Pancreas (tissue), 10 donors: ENCODE results near the gene CSNK1A1. TPM values are rescaled to one million over a fixed set of nuclear protein-coding genes. Genes with fewer than 3 reads are reported as not detected.

ENCODE experiments used
- ATAC-seq, 4 donors: fragments of 200-7000 bp; cut with Tn5 transposase; one replicate each; pipeline versions ENCODE4 v1.8.0 to v1.9.1; 2020; ENCODE audit warnings: mild to moderate bottlenecking in 4 of 4, moderate library complexity in 4 of 4
- DNase-seq, 6 donors: peaks; one replicate each; pipeline ENCODE4 v3.0.0-alpha.2; 2020
- FAIRE-seq: peaks from 2 replicates; lab custom pipeline; 2012; peaks lifted over from hg19 to GRCh38; lab: Jason Lieb, UNC
- H3K27ac ChIP-seq, 4 donors: fragments of 200-600 bp; sonication (generic); 1 replicate in 3 of 4; 2 replicates in 1 of 4; pipeline versions ENCODE4 v1.5.0 to v1.8.0; 2020
- H3K27me3 ChIP-seq, 4 donors: fragments of 200-600 bp; one replicate each; pipeline ENCODE4 v1.8.0; 2021
- H3K36me3 ChIP-seq, 3 donors: fragments of 200-600 bp; sonication (generic) in 1 of 3; one replicate each; pipeline versions ENCODE4 v1.5.0 to v1.8.0; 2020 to 2021
- H3K4me1 ChIP-seq, 3 donors: fragments of 200-600 bp; one replicate each; pipeline ENCODE4 v1.8.0; 2021
- H3K4me3 ChIP-seq, 4 donors: fragments of 200-600 bp; sonication (generic) in 2 of 4; one replicate each; pipeline versions ENCODE4 v1.5.0 to v1.8.0; 2020 to 2021
- H3K9me3 ChIP-seq, 4 donors: fragments of 200-600 bp; one replicate each; pipeline ENCODE4 v1.8.0; 2021
- CTCF ChIP-seq, 4 donors: fragments of 200-600 bp; sonication (generic) in 3 of 4; IDR thresholded peaks; one replicate each; pipeline versions ENCODE4 v1.5.0 to v1.8.0; 2021; ENCODE audit warnings: antibody characterized with exemption in 4 of 4
- WGBS, 2 donors: extraction: QIAGEN DNeasy Blood & Tissue Kit; methylation state at CpG; one replicate each; pipeline ENCODE4 v1.1.7; 2013; 5-methylcytosine and 5-hydroxymethylcytosine counted together
- intact Hi-C, 3 donors: fragments of 100-400 bp; cut with DNase I; formaldehyde crosslinking; loops; one replicate each; pipeline versions ENCODE4 v1.11.1 to v1.14.2; 2022
- polyA plus RNA-seq, 2 donors: library from polyadenylated mRNA; stranded (reverse); fragments of 200-250 nt; gene quantifications; one replicate each; pipeline ENCODE4 v1.2.3, GENCODE V29; 2013
- total RNA-seq, 6 donors: library from RNA; stranded (reverse); fragmentation: NEBNext Ultra II Directional in 4 of 6; extraction: Animal tissue kit (Norgen Biotek cat#: 25700) in 4 of 6; gene quantifications; one replicate each; pipeline versions ENCODE4 v1.2.1 to v1.2.4, GENCODE V29; 2021 to 2023
- donor health status: healthy with polysubstance abuse.
- donor health status: DM: no; HTN: no; CAD: no; lungs with moderate emphysema.
- donor health status: DM: no; HTN: no; CAD: no.
- donor health status: control.
- donor health status: control.
- donor health status: Bipolar disorder and iron deficiency.
- donor health status: DM: yes; HTN: yes; CAD: no.
- donor health status: DM: no; HTN: no; CAD: no.
- donor health status: DM: no; HTN: no; CAD: no.
- donor health status: DM: yes; HTN: yes; CAD: no.

Gene CSNK1A1
- total and polyA plus RNA-seq, 8 donors: 23.0 to 98.1 (median 74.1) TPM

GRCh38 chr5:149578896-149579295 lies 27.7 kb upstream of the CSNK1A1 start:
- no peaks in the 10 kb centered on the region for H3K9me3 ChIP-seq
- WGBS, 2 donors: 81 to 95% methylated on average over 5 of the region's 5 CpGs
- H3K36me3 ChIP-seq: no peaks in the 10 kb centered on the region
- no peak for FAIRE-seq
- no peak for TF ChIP-seq CTCF (IDR thresholded peaks at IDR 0.05)
- intact Hi-C loops: no loop called here
- H3K27ac ChIP-seq: no peak overlapping the region
- no peak for ATAC-seq
- DNase-seq: no peak
- H3K4me3 ChIP-seq: no peak overlapping the region
- H3K4me1 ChIP-seq: peaks cover 13 to 17% (median 13%) of the 10 kb centered on the region in 3 donors
- H3K27me3 ChIP-seq: no peaks in the 10 kb centered on the region

DNA sequence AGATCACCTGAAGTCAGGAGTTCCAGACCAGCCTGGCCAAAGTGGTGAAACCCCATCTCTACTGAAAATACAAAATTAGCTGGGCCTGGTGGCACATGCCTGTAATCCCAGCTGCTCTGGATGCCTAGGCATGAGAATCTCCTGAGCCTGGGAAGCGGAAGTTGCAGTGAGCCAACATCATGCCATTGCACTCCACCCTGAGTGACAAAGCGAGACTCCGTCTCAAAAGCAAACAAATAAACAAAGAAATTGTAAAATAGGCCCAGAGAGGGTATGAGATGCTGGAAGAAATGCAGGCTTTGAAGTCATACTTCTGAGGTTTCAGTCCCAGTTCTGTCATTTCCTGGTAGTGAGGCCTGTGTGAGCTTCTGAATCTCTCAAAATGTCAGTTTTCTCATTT lies 24.8 kb upstream of the CSNK1A1 start:
- Histone ChIP-seq H3K36me3 (no peaks in the 10 kb centered on the region), H3K4me1 (no peaks in the 10 kb centered on the region), H3K4me3 (no peak overlapping the region), H3K27ac (no peak overlapping the region), H3K27me3 (no peaks in the 10 kb centered on the region), H3K9me3 (no peaks in the 10 kb centered on the region)
- ATAC-seq (no peak), FAIRE-seq (no peak), DNase-seq (no peak)
- no peak for TF ChIP-seq CTCF (IDR thresholded peaks at IDR 0.05)
- WGBS, 2 donors: 84 to 90% methylated on average over 3 of the region's 3 CpGs
- intact Hi-C loops: no loop called here

- no peak for ATAC-seq
- 55 to 61% methylated on average over 3 of the region's 3 CpGs for WGBS, 2 donors
- no peak for DNase-seq
- no peak overlapping the region for H3K27ac ChIP-seq
- intact Hi-C loops: no loop called here
- TF ChIP-seq CTCF (IDR thresholded peaks at IDR 0.05): no peak
- H3K9me3 ChIP-seq: no peaks in the 10 kb centered on the region
- no peaks in the 10 kb centered on the region for H3K4me1 ChIP-seq
- no peaks in the 10 kb centered on the region for H3K36me3 ChIP-seq
- H3K4me3 ChIP-seq: no peak overlapping the region
- no peak for FAIRE-seq
- no peaks in the 10 kb centered on the region for H3K27me3 ChIP-seq
These were observed 23.9 kb upstream of the CSNK1A1 start for GRCh38 chr5:149575131-149575530.

DNA sequence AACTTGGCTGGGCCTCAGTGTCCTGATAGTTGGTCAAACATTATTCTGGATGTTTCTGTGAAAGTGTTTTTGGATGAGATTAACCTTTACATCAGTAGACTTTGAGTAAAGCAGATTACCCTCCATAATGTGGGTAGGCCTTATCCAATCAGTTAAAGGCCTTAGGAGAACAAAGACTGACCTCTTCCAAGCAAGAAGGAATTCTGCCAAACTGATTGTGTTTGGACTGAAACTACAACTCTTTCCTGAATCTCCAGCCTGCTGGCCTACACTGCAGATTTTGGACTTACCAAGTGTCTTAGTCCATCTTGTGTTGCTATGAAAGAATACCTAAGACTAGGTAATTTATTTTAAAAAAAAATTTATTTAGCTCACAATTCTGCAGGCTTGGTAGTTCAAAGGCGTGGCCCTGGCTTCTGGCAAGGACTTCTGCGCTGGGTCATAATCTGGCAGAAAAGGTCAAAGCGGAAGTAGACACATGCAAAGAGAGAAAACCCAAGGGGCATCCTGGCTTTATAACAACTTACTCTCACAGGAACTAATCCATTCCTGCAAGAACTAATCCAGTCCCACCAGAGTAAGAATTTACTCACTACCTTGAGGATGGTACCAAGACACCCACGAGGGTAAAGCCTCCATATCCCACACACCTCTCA lies 21.5 kb upstream of the CSNK1A1 start:
- H3K27me3 ChIP-seq: no peaks in the 10 kb centered on the region
- no peak for TF ChIP-seq CTCF (IDR thresholded peaks at IDR 0.05)
- H3K4me3 ChIP-seq: no peak overlapping the region
- DNase-seq (no peak), FAIRE-seq (no peak), ATAC-seq (peak in 2 of 4 donors; percentile 36 to 38)
- no peak overlapping the region for H3K27ac ChIP-seq
- H3K36me3 ChIP-seq: no peaks in the 10 kb centered on the region
- intact Hi-C loops: no loop called here
- no peaks in the 10 kb centered on the region for H3K9me3 ChIP-seq
- 87 to 92% methylated on average over 4 of the region's 4 CpGs for WGBS, 2 donors
- no peaks in the 10 kb centered on the region for H3K4me1 ChIP-seq

DNA sequence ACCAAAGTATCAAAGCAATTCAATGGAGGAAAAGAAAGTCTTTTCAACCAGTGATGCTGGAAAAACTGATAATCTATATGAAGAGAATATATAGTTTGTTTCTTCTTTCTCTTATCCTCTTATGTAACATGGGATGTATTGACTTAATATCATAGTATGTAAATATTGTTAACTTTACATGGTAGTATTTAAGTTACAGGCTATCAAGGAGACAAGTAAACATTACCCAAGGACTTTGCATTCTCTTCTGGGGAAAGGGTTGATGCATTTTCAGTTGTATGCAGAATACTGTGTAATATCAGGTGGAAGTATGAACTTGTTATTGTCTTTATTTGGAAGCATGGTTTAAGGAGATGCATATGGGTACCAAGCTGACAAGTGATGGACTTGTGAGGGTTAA lies 20.9 kb upstream of the CSNK1A1 start:
- Histone ChIP-seq H3K4me1 (peaks cover 0 to 3% (median 0%) of the 10 kb centered on the region in 3 donors), H3K36me3 (no peaks in the 10 kb centered on the region), H3K9me3 (no peaks in the 10 kb centered on the region), H3K27ac (no peak overlapping the region), H3K4me3 (no peak overlapping the region), H3K27me3 (no peaks in the 10 kb centered on the region)
- ATAC-seq (no peak), DNase-seq (no peak), FAIRE-seq (no peak)
- intact Hi-C loops: no loop called here
- TF ChIP-seq CTCF (IDR thresholded peaks at IDR 0.05): no peak
